H9 (cell line): ENCODE data around the gene DNASE1L2. TPM values are rescaled to one million over a fixed set of nuclear protein-coding genes. Genes with fewer than 3 reads are reported as not detected.

Experiments
- DNase-seq: peaks from one replicate; pipeline ENCODE4 v3.0.0-alpha.2; 2017
- H2AFZ ChIP-seq: one replicate; pipeline ENCODE4 v1.6.1; 2013; ENCODE audit warnings: mild to moderate bottlenecking, low read length, control low read depth, moderate library complexity
- H2AK5ac ChIP-seq: 2 replicates; pipeline ENCODE4 v1.6.1; 2013; ENCODE audit warnings: low read length, control low read depth, mixed read lengths; ENCODE audit not compliant: insufficient read length
- H2BK120ac ChIP-seq: one replicate; pipeline ENCODE4 v1.6.1; 2013; ENCODE audit warnings: low read depth, mild to moderate bottlenecking, low read length, control low read depth, inconsistent platforms; ENCODE audit not compliant: poor library complexity, severe bottlenecking
- H2BK12ac ChIP-seq: 2 replicates; pipeline ENCODE4 v1.6.1; 2013; ENCODE audit warnings: low read length, control low read depth, mixed read lengths, low read depth; ENCODE audit not compliant: insufficient read length
- H2BK15ac ChIP-seq: 2 replicates; pipeline ENCODE4 v1.6.1; 2013; ENCODE audit warnings: low read depth, low read length, control low read depth
- H2BK20ac ChIP-seq: one replicate; pipeline ENCODE4 v1.6.1; 2013; ENCODE audit warnings: low read depth, mild to moderate bottlenecking, low read length, control low read depth, inconsistent platforms; ENCODE audit not compliant: poor library complexity, severe bottlenecking
- H2BK5ac ChIP-seq: 2 replicates; pipeline ENCODE4 v1.6.1; 2013; ENCODE audit warnings: low read length, control low read depth, mixed read lengths; ENCODE audit not compliant: insufficient read length
- H3K14ac ChIP-seq: 2 replicates; pipeline ENCODE4 v1.6.1; 2013; ENCODE audit warnings: low read length, control low read depth; ENCODE audit not compliant: insufficient read depth
- H3K18ac ChIP-seq: 2 replicates; pipeline ENCODE4 v1.6.1; 2013; ENCODE audit warnings: low read depth, mild to moderate bottlenecking, mixed read lengths, low read length, control low read depth; ENCODE audit not compliant: insufficient read length
- H3K23ac ChIP-seq: 2 replicates; pipeline ENCODE4 v1.6.1; 2013; ENCODE audit warnings: low read length, control low read depth, mixed read lengths, low read depth; ENCODE audit not compliant: insufficient read length
- H3K23me2 ChIP-seq: 2 replicates; pipeline ENCODE4 v1.6.1; 2013; ENCODE audit warnings: low read depth, mild to moderate bottlenecking, mixed read lengths, low read length, control low read depth; ENCODE audit not compliant: insufficient read length, poor library complexity, severe bottlenecking
- H3K27ac ChIP-seq: 2 replicates; pipeline ENCODE4 v1.5.1; 2013; ENCODE audit warnings: low read length, control low read depth, mixed read lengths, low read depth; ENCODE audit not compliant: insufficient read length
- H3K27me3 ChIP-seq: 2 replicates; pipeline ENCODE4 v1.6.1; 2013; ENCODE audit warnings: low read length, control low read depth, inconsistent platforms; ENCODE audit not compliant: insufficient read depth
- H3K4ac ChIP-seq: 2 replicates; pipeline ENCODE4 v1.6.1; 2013; ENCODE audit warnings: low read depth, mild to moderate bottlenecking, control low read depth, inconsistent platforms, low read length, moderate library complexity
- H3K4me1 ChIP-seq: 2 replicates; pipeline ENCODE4 v1.6.1; 2013; ENCODE audit warnings: low read length, control low read depth, inconsistent platforms; ENCODE audit not compliant: insufficient read depth
- H3K4me2 ChIP-seq: 2 replicates; pipeline ENCODE4 v1.6.1; 2013; ENCODE audit warnings: low read length, control low read depth, mixed read lengths; ENCODE audit not compliant: insufficient read length, insufficient read depth
- H3K56ac ChIP-seq: 2 replicates; pipeline ENCODE4 v1.6.1; 2013; ENCODE audit warnings: low read depth, mild to moderate bottlenecking, mixed read lengths, low read length, control low read depth; ENCODE audit not compliant: insufficient read length
- H3K79me1 ChIP-seq: 2 replicates; pipeline ENCODE4 v1.6.1; 2013; ENCODE audit warnings: low read depth, mild to moderate bottlenecking, moderate library complexity, low read length, control low read depth, inconsistent platforms; ENCODE audit not compliant: insufficient read depth, poor library complexity, severe bottlenecking
- H3K79me2 ChIP-seq: 2 replicates; pipeline ENCODE4 v1.6.1; 2013; ENCODE audit warnings: low read length, control low read depth, inconsistent platforms; ENCODE audit not compliant: insufficient read depth
- H3K9ac ChIP-seq: 2 replicates; pipeline ENCODE4 v1.6.1; 2013; ENCODE audit warnings: low read length, control low read depth, mixed read lengths; ENCODE audit not compliant: insufficient read length; ENCODE audit errors: extremely low read depth
- H3K9me3 ChIP-seq: one replicate; pipeline ENCODE4 v1.6.1; 2013; ENCODE audit warnings: low read depth, low read length, inconsistent platforms; ENCODE audit not compliant: control insufficient read depth
- H3T11ph ChIP-seq: one replicate; pipeline ENCODE4 v1.6.1; 2013; ENCODE audit warnings: mild to moderate bottlenecking, low read length, control low read depth, inconsistent platforms
- H4K20me1 ChIP-seq: one replicate; pipeline ENCODE4 v1.6.1; 2013; ENCODE audit not compliant: control insufficient read depth, insufficient read length, insufficient read depth
- H4K5ac ChIP-seq: 2 replicates; pipeline ENCODE4 v1.6.1; 2013; ENCODE audit warnings: low read depth, mild to moderate bottlenecking, mixed read lengths, low read length, control low read depth; ENCODE audit not compliant: insufficient read length
- H4K8ac ChIP-seq: replicated peaks from 2 replicates; pipeline ENCODE4 v1.6.1; 2013; ENCODE audit warnings: low read length, control low read depth, mixed read lengths, low read depth; ENCODE audit not compliant: insufficient read length
- H4K91ac ChIP-seq: 2 replicates; pipeline ENCODE4 v1.6.1; 2013; ENCODE audit warnings: low read depth, mild to moderate bottlenecking, moderate library complexity, mixed read lengths, low read length, control low read depth; ENCODE audit not compliant: insufficient read length
- H3K27ac Mint-ChIP-seq, 3 experiments: 2 replicates in 2 of 3; 3 replicates in 1 of 3; pipeline ENCODE4 v1.8.0; 2020 to 2021; ENCODE audit warnings: mixed read lengths in 3 of 3, mild to moderate bottlenecking in 1 of 3, moderate library complexity in 1 of 3
- H3K27me3 Mint-ChIP-seq: 2 replicates; pipeline ENCODE4 v1.8.0; 2021; ENCODE audit warnings: low read depth, mild to moderate bottlenecking, moderate library complexity, mixed read lengths
- H3K36me3 Mint-ChIP-seq, 3 experiments: 2 replicates in 2 of 3; 3 replicates in 1 of 3; pipeline ENCODE4 v1.8.0; 2020 to 2021; ENCODE audit warnings: low read depth in 3 of 3, mixed read lengths in 3 of 3; ENCODE audit not compliant: insufficient read depth in 1 of 3
- H3K4me1 Mint-ChIP-seq, 2 experiments: 2 replicates each; pipeline ENCODE4 v1.8.0; 2020; ENCODE audit warnings: mixed read lengths in 2 of 2
- H3K4me3 Mint-ChIP-seq, 2 experiments: 2 replicates in 1 of 2; 3 replicates in 1 of 2; pipeline ENCODE4 v1.8.0; 2020 to 2021; ENCODE audit warnings: mild to moderate bottlenecking in 2 of 2, mixed read lengths in 2 of 2, moderate library complexity in 1 of 2
- H3K9me3 Mint-ChIP-seq, 2 experiments: 2 replicates in 1 of 2; 3 replicates in 1 of 2; pipeline ENCODE4 v1.8.0; 2020; ENCODE audit warnings: mild to moderate bottlenecking in 2 of 2, mixed read lengths in 2 of 2, moderate library complexity in 1 of 2
- WGBS: extraction: QIAGEN DNeasy Blood & Tissue Kit; methylation state at CpG from one replicate; pipeline ENCODE4 v1.1.7; 2013; ENCODE audit warnings: missing lambda C conversion rate, low lambda C conversion rate, mixed read lengths; ENCODE audit not compliant: insufficient read length; ENCODE audit errors: extremely low coverage; 5-methylcytosine and 5-hydroxymethylcytosine counted together
- total RNA-seq: library from RNA; stranded (reverse); gene quantifications from 2 replicates; pipeline ENCODE4 v1.2.1, GENCODE V29; 2021
- TF ChIP-seq, protein P1 (sequence below): fragments of 200-600 bp; sonication (generic); conservative IDR thresholded peaks from 3 replicates; pipeline ENCODE4 v1.8.0; 2021; ENCODE audit warnings: antibody characterized with exemption, mild to moderate bottlenecking

DNASE1L2 gene
- total RNA-seq, 1 experiment from 2014 or later, result 2.5 TPM

DNA sequence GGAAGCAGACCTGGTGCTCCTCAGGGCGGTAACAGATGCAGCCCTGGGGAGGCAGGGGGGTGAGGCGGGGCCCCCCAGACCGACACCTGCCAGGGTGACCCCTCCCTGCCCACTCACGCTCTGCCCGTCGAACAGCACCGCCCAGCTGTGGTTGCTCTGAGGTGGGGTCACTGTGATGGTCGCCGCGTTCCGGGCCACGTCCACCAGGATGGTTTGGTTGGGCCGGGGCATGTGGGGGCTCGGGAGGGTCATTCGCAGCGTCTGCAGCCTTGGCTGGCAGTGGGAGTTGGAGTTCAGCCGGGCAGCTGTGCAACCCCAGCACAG lies 26.3 kb upstream of the DNASE1L2 start:
- Histone ChIP-seq H3K4ac (no peak overlapping the region), H3K18ac (no peak overlapping the region), H4K8ac (no peak overlapping the region), H2BK15ac (no peak overlapping the region), H3K4me1 (no peaks in the 10 kb centered on the region; the same call in 1 of the 2 replicates), H3K79me2 (peaks cover 6% of the 10 kb centered on the region; the same call in 1 of the 2 replicates), H2BK20ac (no peak overlapping the region), H2BK5ac (no peak overlapping the region), H2AK5ac (no peak overlapping the region), H3K79me1 (peaks cover 6% of the 10 kb centered on the region), H3K27ac (no peak overlapping the region), H3T11ph (no peak overlapping the region), H3K56ac (no peak overlapping the region), H3K9ac (no peak overlapping the region), H3K14ac (no peak overlapping the region), H2AFZ (no peak overlapping the region), H3K23ac (no peak overlapping the region), H4K5ac (no peak overlapping the region), H4K91ac (no peak overlapping the region), H2BK120ac (no peak overlapping the region), H4K20me1 (no peaks in the 10 kb centered on the region), H3K4me2 (no peak overlapping the region), H3K27me3 (no peaks in the 10 kb centered on the region), H3K23me2 (peaks cover 16% of the 10 kb centered on the region), H3K9me3 (no peaks in the 10 kb centered on the region), H2BK12ac (no peak overlapping the region)
- Mint-ChIP-seq H3K9me3 (no peaks in the 10 kb centered on the region), H3K27me3 (no peaks in the 10 kb centered on the region; the same call in 1 of the 2 replicates), H3K27ac (no peak overlapping the region), H3K36me3 (peaks cover 17 to 48% (median 46%) of the 10 kb centered on the region in 3 experiments; a peak in 6 of 7 replicates), H3K4me1 (peaks cover 15 to 19% of the 10 kb centered on the region in 2 experiments), H3K4me3 (no peak overlapping the region)
- TF ChIP-seq, protein P1, sequence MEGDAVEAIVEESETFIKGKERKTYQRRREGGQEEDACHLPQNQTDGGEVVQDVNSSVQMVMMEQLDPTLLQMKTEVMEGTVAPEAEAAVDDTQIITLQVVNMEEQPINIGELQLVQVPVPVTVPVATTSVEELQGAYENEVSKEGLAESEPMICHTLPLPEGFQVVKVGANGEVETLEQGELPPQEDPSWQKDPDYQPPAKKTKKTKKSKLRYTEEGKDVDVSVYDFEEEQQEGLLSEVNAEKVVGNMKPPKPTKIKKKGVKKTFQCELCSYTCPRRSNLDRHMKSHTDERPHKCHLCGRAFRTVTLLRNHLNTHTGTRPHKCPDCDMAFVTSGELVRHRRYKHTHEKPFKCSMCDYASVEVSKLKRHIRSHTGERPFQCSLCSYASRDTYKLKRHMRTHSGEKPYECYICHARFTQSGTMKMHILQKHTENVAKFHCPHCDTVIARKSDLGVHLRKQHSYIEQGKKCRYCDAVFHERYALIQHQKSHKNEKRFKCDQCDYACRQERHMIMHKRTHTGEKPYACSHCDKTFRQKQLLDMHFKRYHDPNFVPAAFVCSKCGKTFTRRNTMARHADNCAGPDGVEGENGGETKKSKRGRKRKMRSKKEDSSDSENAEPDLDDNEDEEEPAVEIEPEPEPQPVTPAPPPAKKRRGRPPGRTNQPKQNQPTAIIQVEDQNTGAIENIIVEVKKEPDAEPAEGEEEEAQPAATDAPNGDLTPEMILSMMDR, result no peak
- DNase-seq, result no peak
- no CpG with 5 or more reads among the region's 17 CpGs for WGBS
